ENCODE measurements around the gene VSIG8.
"Not testable (repeated sequence)": the region's sequence is repeated elsewhere in the genome, so short reads cannot be mapped to it uniquely, and the experiment has no call there.

Gene VSIG8

GRCh38 chr1:159862557-159862956 lies at the start of gene VSIG8:
Gene VSIG8 (minus strand): TSS chr1:159862657. CDS start chr1:159862521, 136 bp downstream.
- no peak within 1 kb of the TSS for H3K27ac ChIP-seq
- no peak for TF ChIP-seq CTCF (conservative IDR thresholded peaks at IDR 0.05)

GRCh38 chr1:159911326-159912070 lies 49.0 kb upstream of the VSIG8 start:
- H3K27ac ChIP-seq = no peak overlapping the region
- no peak for TF ChIP-seq CTCF (conservative IDR thresholded peaks at IDR 0.05)

GRCh38 chr1:159908031-159908940 lies 45.8 kb upstream of the VSIG8 start:
- no peak for TF ChIP-seq CTCF (conservative IDR thresholded peaks at IDR 0.05)
- H3K27ac ChIP-seq = no peak overlapping the region

GRCh38 chr1:159906960-159907359 lies 44.5 kb upstream of the VSIG8 start:
- TF ChIP-seq CTCF (conservative IDR thresholded peaks at IDR 0.05) = no peak
- no peak overlapping the region for H3K27ac ChIP-seq

- not testable (repeated sequence) for H3K27ac ChIP-seq
Observed at GRCh38 chr1:159904036-159904435, 41.6 kb upstream of the VSIG8 start.

- no peak overlapping the region; the same call in 1 of the 2 replicates for H3K27ac ChIP-seq
- no peak for TF ChIP-seq CTCF (conservative IDR thresholded peaks at IDR 0.05)
Observed at GRCh38 chr1:159902541-159902940, 40.1 kb upstream of the VSIG8 start.

- no peak for TF ChIP-seq CTCF (conservative IDR thresholded peaks at IDR 0.05)
- peak overlapping the region; percentile 75 for H3K27ac ChIP-seq
Observed at GRCh38 chr1:159900755-159901360, 38.4 kb upstream of the VSIG8 start.

Data from VCaP (cell line).